Gastroesophageal sphincter (tissue), 4 donors: ENCODE results near the gene GJC1. TPM values are rescaled to one million over a fixed set of nuclear protein-coding genes. Genes with fewer than 3 reads are reported as not detected.
"Not testable (repeated sequence)": the region's sequence is repeated elsewhere in the genome, so short reads cannot be mapped to it uniquely, and the experiment has no call there.

Source experiments
- ATAC-seq: fragments of 150-250 bp; one replicate; pipeline ENCODE4 v1.9.1; 2016; ENCODE audit warnings: mild to moderate bottlenecking, moderate library complexity
- H3K27ac ChIP-seq, 4 donors: fragments of 200-600 bp; sonication (generic) in 3 of 4; 1 replicate in 3 of 4; 2 replicates in 1 of 4; pipeline ENCODE4 v1.5.1; 2016 to 2019
- H3K27me3 ChIP-seq: fragments of 200-600 bp; sonication (generic); one replicate; pipeline ENCODE4 v1.5.1; 2019
- H3K36me3 ChIP-seq, 2 donors: fragments of 200-600 bp; sonication (generic); one replicate each; pipeline ENCODE4 v1.5.1; 2019; ENCODE audit warnings: control low read depth in 1 of 2
- H3K4me1 ChIP-seq, 3 donors: fragments of 200-600 bp; sonication (generic); 1 replicate in 2 of 3; 2 replicates in 1 of 3; pipeline ENCODE4 v1.5.1; 2016 to 2019; ENCODE audit warnings: control low read depth in 2 of 3
- H3K4me3 ChIP-seq, 2 donors: fragments of 200-600 bp; sonication (generic); one replicate each; pipeline ENCODE4 v1.5.1; 2019; ENCODE audit warnings: mild to moderate bottlenecking in 1 of 2, moderate library complexity in 1 of 2
- H3K9me3 ChIP-seq, 3 donors: fragments of 200-600 bp; sonication (generic); one replicate each; pipeline ENCODE4 v1.5.1; 2017 to 2019; ENCODE audit warnings: control low read depth in 2 of 3
- CTCF ChIP-seq, 4 experiments: fragments of 200-600 bp in 2 of 4; fragments of 450-650 bp in 2 of 4; sonication (generic) in 1 of 4; IDR thresholded peaks; one replicate each; pipeline ENCODE4 v1.5.1; 2017 to 2019; ENCODE audit warnings: antibody characterized with exemption in 4 of 4, mild to moderate bottlenecking in 2 of 4, moderate library complexity in 2 of 4
- EP300 ChIP-seq: sonication (generic); formaldehyde crosslinking; IDR thresholded peaks from one replicate; pipeline ENCODE4 v1.6.1; 2017; ENCODE audit warnings: antibody characterized with exemption, mild to moderate bottlenecking
- POLR2A ChIP-seq, 2 donors: fragments of 450-650 bp; IDR thresholded peaks; one replicate each; pipeline ENCODE4 v1.6.1; 2017; ENCODE audit warnings: antibody characterized with exemption in 2 of 2, mild to moderate bottlenecking in 2 of 2, moderate library complexity in 1 of 2
- POLR2AphosphoS5 ChIP-seq: sonication (generic); formaldehyde crosslinking; IDR thresholded peaks from one replicate; pipeline ENCODE4 v1.6.1; 2017; ENCODE audit warnings: antibody characterized with exemption
- WGBS, 2 donors: methylation state at CpG; one replicate each; pipeline ENCODE4 v1.1.5; 2018; ENCODE audit warnings: low coverage in 1 of 2; 5-methylcytosine and 5-hydroxymethylcytosine counted together
- total RNA-seq, 4 donors: library from RNA; depleted of rRNA; stranded (reverse); fragments of >200 nt; gene quantifications; one replicate each; pipeline ENCODE4 v1.1.0, GENCODE V29; 2016

Gene GJC1
- total RNA-seq, 4 donors from 2014 or later = 28.2 to 78.3 (median 44.5) TPM

GRCh38 chr17:44757045-44757917 lies 72.8 kb downstream of the GJC1 start:
- Histone ChIP-seq H3K27ac (no peak overlapping the region), H3K27me3 (peaks cover 52% of the 10 kb centered on the region), H3K9me3 (no peaks in the 10 kb centered on the region), H3K4me1 (peaks cover 0 to 18% (median 6%) of the 10 kb centered on the region in 3 donors), H3K36me3 (no peaks in the 10 kb centered on the region), H3K4me3 (no peak overlapping the region)
- ATAC-seq = no peak
- TF ChIP-seq EP300 (no peak), POLR2A (IDR thresholded peaks at IDR 0.05) (no peak), POLR2AphosphoS5 (no peak), CTCF (IDR thresholded peaks at IDR 0.05) (no peak)
- 67% methylated on average over 1 of the region's 10 CpGs; no CpG with 5 or more reads in 1 of the 2 donors for WGBS, 2 donors

- ATAC-seq, H3K4me3 ChIP-seq, H3K9me3 ChIP-seq, H3K27ac ChIP-seq: not testable (repeated sequence)
- Histone ChIP-seq H3K4me1 (peaks cover 0 to 18% (median 6%) of the 10 kb centered on the region in 3 donors), H3K36me3 (peaks cover 0 to 19% of the 10 kb centered on the region in 2 donors), H3K27me3 (peaks cover 31% of the 10 kb centered on the region)
- WGBS, 2 donors = 91% methylated on average over 5 of the region's 5 CpGs; no CpG with 5 or more reads in 1 of the 2 donors
These were observed 74.9 kb downstream of the GJC1 start for GRCh38 chr17:44755180-44755579.

GRCh38 chr17:44754276-44754675 lies 75.8 kb downstream of the GJC1 start:
- no peak for TF ChIP-seq EP300
- TF ChIP-seq CTCF (IDR thresholded peaks at IDR 0.05) = no peak
- no peak for TF ChIP-seq POLR2A (IDR thresholded peaks at IDR 0.05)
- Histone ChIP-seq H3K4me3 (no peak overlapping the region), H3K36me3 (peaks cover 0 to 28% of the 10 kb centered on the region in 2 donors), H3K27ac (no peak overlapping the region), H3K4me1 (peaks cover 0 to 11% (median 2%) of the 10 kb centered on the region in 3 donors), H3K27me3 (peaks cover 22% of the 10 kb centered on the region), H3K9me3 (no peaks in the 10 kb centered on the region)
- WGBS, 2 donors = 49 to 51% methylated on average over 3 to 5 of the region's 7 CpGs
- no peak for ATAC-seq

GRCh38 chr17:44752953-44753861 lies 76.9 kb downstream of the GJC1 start:
- WGBS, 2 donors = 50% methylated on average over 1 of the region's 17 CpGs; no CpG with 5 or more reads in 1 of the 2 donors
- Histone ChIP-seq H3K27me3 (peaks cover 12% of the 10 kb centered on the region), H3K36me3 (peaks cover 0 to 38% of the 10 kb centered on the region in 2 donors), H3K4me1 (peaks cover 0 to 1% (median 0%) of the 10 kb centered on the region in 3 donors), H3K4me3 (no peak overlapping the region), H3K9me3 (no peaks in the 10 kb centered on the region), H3K27ac (no peak overlapping the region)
- ATAC-seq = no peak
- TF ChIP-seq EP300 (no peak), POLR2AphosphoS5 (no peak), CTCF (IDR thresholded peaks at IDR 0.05) (no peak), POLR2A (IDR thresholded peaks at IDR 0.05) (no peak)

GRCh38 chr17:44751806-44752205 lies 78.3 kb downstream of the GJC1 start:
- Histone ChIP-seq H3K9me3 (no peaks in the 10 kb centered on the region), H3K27ac (no peak overlapping the region), H3K4me3 (no peak overlapping the region), H3K36me3 (peaks cover 0 to 52% of the 10 kb centered on the region in 2 donors), H3K4me1 (no peaks in the 10 kb centered on the region), H3K27me3 (no peaks in the 10 kb centered on the region)
- TF ChIP-seq CTCF (IDR thresholded peaks at IDR 0.05) (no peak), POLR2AphosphoS5 (no peak), EP300 (no peak), POLR2A (IDR thresholded peaks at IDR 0.05) (no peak)
- WGBS, 2 donors = 88 to 90% methylated on average over 3 to 8 of the region's 10 CpGs
- no peak for ATAC-seq
